ENCODE results near the gene SUN1.

DNA sequence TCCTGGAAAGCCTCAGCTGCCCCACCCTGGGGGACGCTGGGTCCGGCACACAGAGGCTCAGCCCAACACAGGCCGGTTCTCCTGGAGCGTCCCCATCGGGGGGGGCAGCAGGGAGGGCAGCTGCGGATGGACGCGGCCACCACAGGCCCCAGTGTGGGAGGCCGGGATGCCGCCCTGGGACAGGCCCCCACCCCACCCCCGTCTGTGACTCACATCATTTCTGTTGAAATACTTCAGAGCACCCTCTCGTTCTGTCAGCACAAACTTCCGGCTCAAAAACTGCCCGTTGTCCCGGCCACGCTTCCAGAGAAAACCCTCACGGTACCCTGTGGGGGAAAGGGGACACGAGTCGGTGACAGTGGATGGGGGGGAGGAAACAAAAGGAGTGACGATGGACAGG, 72.6 kb downstream of the SUN1 start:
- no peak for TF ChIP-seq ZNF565 (CRISPR knock-in tag; conservative IDR thresholded peaks at IDR 0.05; ENCODE audit: low read depth)
- no peak for TF ChIP-seq ZFP30 (CRISPR knock-in tag; IDR thresholded peaks at IDR 0.05)
- TF ChIP-seq ISL1 (CRISPR knock-in tag; IDR thresholded peaks at IDR 0.05): no peak

Data from SK-N-SH treated with all-trans-retinoic acid at 6 μM for 48 hours (cell line).